Astrocyte of the spinal cord (primary cell): ENCODE data around the gene KIAA0513.
A peak's percentile ranks its signal among the peaks of the same experiment; 100 is the strongest.

Experiments used
- DNase-seq: peaks from one replicate; pipeline ENCODE4 v3.0.0; 2011; ENCODE audit warnings: low read depth, low spot score
- H3K4me3 ChIP-seq: 2 replicates; pipeline ENCODE4 v1.5.1; 2011; ENCODE audit warnings: low read depth, mild to moderate bottlenecking, low read length, moderate library complexity
- CTCF ChIP-seq: IDR thresholded peaks from 2 replicates; pipeline ENCODE4 v1.5.1; 2012; ENCODE audit warnings: low read depth, mild to moderate bottlenecking, low read length, inconsistent platforms
- in situ Hi-C: cut with HindIII; loops from 2 replicates; pipeline ENCODE4 v1.10.0; 2017; ENCODE audit warnings: low sequenced_read_pairs

Gene KIAA0513

GRCh38 chr16:85017633-85018032, 10.0 kb upstream of the KIAA0513 start:
- TF ChIP-seq CTCF, result no peak
- in situ Hi-C loops, result no loop called here
- DNase-seq, result no peak
- H3K4me3 ChIP-seq, result no peak overlapping the region

GRCh38 chr16:85018529-85019236, 8.9 kb upstream of the KIAA0513 start:
- no peak overlapping the region for H3K4me3 ChIP-seq
- no peak for TF ChIP-seq CTCF
- in situ Hi-C loops, result no loop called here
- no peak for DNase-seq

DNA sequence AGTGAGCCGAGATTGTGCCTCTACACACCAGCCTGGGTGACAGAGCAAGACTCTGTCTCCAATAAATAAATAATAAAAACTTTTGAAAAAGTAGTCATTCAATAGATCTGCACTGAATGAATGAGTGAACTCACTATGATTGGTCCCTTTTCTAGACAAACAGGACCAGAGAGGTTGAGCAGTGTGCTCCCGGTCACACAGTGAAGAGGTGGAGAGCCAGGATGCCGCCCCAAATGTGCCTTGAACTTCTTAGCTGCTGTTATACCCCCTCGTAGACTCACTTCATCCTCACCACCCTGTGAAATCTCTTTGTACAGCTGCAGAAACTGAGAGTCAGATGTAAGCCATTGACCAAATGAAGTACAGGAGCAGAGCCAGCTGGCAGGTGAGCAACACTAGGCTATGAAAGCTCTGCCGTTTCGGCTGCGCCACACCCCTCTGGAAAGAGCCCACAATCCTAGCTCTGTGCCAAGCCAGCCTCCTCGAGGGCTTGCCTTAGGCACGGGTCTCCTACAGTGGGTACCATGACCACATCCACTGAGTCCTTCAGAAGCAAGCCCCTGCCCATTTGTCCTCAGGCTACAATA, 7.8 kb upstream of the KIAA0513 start:
- TF ChIP-seq CTCF, result no peak
- H3K4me3 ChIP-seq, result no peak overlapping the region
- in situ Hi-C loops, result no loop called here
- DNase-seq, result no peak

DNA sequence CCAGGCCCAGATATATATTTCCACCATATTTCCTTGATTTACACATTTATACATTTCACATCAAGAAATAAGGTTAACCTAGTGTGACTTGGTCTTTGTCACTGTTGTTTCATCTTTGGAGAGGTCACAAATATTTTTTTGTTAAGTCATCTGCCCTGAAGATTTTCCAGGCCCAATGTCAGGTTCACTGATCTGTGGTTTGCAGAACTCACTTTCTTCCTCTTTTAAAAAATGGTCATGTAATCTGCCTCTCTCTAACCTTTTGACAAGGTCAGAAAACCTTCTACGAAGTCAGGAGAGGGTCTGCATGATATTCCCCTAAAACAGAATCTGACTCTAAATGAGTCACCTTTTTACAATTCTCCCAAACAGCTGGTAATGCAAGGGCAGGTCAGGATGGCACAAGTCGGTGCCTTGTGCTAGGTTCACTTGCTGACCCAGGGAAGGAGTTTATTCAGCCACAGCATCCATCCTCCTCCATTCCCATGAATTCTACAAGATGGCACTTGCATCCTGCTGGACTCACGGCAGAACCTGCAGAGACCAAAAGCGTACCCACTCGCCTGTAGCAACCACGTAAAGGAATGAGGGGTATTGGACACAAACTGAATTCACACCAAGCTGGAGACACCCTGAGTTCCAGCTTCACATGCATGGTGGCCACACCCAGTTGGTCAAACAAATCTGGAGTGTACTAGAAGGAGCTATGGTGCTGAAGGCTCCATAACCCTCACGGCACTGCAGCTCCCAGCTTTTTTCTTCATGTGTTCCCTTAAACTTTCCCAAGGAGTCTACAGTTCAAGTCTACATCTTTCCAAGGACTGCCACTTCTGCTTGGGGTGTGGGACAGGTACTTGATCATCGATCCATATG, 1.6 kb upstream of the KIAA0513 start:
- no peak for DNase-seq
- TF ChIP-seq CTCF, result no peak

DNA sequence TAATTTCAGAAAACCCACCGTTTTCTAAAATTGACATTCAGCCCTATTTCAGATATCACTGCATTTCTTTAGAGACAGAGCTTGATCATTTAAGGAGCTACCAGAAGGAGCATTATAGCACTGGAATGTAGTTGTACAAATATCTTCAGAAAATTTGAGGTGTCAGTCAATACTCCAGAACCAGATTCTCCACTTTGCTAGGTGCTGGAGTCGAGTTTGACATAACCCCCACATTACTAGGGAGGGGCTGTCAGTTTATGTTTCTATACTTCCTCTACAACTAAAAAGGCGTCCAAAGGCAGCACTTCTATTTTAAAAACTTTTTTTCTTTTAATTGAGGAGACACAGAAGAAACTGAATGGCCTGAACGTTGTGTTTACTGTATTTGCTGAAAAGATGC, 892 bp upstream of the KIAA0513 start:
- peak overlapping the region; percentile 71 for H3K4me3 ChIP-seq
- TF ChIP-seq CTCF, result no peak
- no peak for DNase-seq
- in situ Hi-C loops, result no loop called here

More for the DNA sequence above, 1.6 kb upstream of the KIAA0513 start:
- no peak overlapping the region for H3K4me3 ChIP-seq
- in situ Hi-C loops, result no loop called here

DNA sequence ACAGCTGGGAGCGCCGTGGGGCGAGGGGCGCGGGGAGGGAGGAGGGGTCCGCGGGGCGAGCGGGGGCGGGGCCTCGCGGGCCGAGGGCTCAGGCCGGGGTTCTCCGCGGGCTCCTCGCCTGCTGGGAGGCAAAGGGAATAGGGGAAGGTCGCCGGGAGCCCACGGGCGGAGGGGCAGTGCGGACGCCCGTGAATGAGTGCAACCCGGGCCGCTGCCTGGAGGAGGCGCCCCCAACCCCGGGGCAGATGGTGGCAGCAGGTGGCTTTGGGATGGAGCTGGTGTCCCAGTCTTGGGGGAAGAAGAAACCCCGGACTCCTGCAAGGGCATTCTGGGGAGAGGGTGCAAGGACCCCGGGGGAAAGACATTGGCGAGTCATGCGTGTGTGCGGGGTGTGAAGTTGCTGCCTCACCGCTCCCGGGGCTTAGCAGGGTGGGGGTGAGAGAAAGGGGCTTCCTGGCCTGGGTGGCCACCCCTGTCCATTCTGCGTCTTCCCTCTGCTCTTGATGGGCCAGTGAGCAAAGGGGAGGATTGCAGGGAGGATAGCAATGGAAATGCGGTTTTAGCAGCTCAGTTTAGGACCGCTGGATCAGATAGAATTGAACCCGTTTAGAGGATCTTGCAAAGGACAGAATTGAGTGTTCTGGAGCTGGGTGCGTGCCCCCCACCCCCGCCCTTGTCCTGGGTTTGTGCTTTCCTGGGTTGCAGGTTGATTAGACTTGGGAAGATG, 526 bp downstream of the KIAA0513 start:
- H3K4me3 ChIP-seq, result peak overlapping the region; percentile 63
- in situ Hi-C loops, result no loop called here
- peak; percentile 37 for TF ChIP-seq CTCF
- no peak for DNase-seq
